Heart left ventricle (tissue), 13 donors: ENCODE data around the gene TYMP.

Experiments used
- POLR2A ChIP-seq, 2 donors: fragments of 450-650 bp; IDR thresholded peaks; one replicate each; pipeline ENCODE4 v1.6.1; 2017; ENCODE audit warnings: antibody characterized with exemption in 2 of 2, mild to moderate bottlenecking in 2 of 2, moderate library complexity in 2 of 2
- TF ChIP-seq, protein P1 (sequence below), 12 donors: fragments of 200-600 bp; sonication (generic) in 4 of 12; IDR thresholded peaks; one replicate each; pipeline versions ENCODE4 v1.5.0 to v1.8.0; 2018 to 2022; ENCODE audit warnings: antibody characterized with exemption in 12 of 12, mild to moderate bottlenecking in 5 of 12
- donor health status: ischemic (EF 13 %, LVEDD 7.1; RV severe dilation, severe dysfunction).
- donor health status: DM: no; HTN: yes; CAD: no.
- donor health status: DM: no; HTN: no; CAD: no.
- donor health status: ischemic (EF 25% LVEDD 6.9; RV normal size, moderate dysfunction).
- donor health status: ischemic (EF 25% LVEDD 5.7; RV mildly dilated, moderate dysfunction).
- donor health status: ischemic (EF 35%, LVEDD 5.7; RV mildly dilated, moderate dysfunction).
- donor health status: nonischemic (EF 11% LVEDD 7.7; RV severe dilation, severe dysfunction).
- donor health status: DM: yes; HTN: yes; CAD: no.
- donor health status: PGD.
- donor health status: ischemic (EF 29% LVEDD 5.4; RV normal size, mild dysfunction).
- donor health status: nonischemic (EF 23%, LVEDD 6.1; RV moderate dilation, normal function).

DNA sequence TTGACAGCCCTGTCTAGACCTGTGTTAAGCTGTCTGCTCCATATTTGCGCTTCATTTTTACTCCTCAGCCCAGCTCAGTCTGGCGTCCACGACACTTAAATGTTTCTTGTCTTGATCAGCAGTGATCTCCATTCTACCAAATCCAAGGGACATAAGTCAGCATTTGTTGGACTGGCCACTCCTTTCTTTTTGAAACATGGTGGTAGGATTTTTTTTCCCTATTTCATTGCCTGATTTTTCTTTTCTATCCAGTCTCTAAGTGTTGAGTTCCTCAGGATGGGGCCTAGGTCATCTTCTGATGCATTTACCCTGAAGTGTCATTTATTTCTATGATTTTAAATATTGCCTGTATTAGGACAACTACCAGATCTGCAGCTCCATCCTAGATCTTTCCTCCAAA is 20.9 kb downstream of the TYMP start:
- TF ChIP-seq, protein P1, sequence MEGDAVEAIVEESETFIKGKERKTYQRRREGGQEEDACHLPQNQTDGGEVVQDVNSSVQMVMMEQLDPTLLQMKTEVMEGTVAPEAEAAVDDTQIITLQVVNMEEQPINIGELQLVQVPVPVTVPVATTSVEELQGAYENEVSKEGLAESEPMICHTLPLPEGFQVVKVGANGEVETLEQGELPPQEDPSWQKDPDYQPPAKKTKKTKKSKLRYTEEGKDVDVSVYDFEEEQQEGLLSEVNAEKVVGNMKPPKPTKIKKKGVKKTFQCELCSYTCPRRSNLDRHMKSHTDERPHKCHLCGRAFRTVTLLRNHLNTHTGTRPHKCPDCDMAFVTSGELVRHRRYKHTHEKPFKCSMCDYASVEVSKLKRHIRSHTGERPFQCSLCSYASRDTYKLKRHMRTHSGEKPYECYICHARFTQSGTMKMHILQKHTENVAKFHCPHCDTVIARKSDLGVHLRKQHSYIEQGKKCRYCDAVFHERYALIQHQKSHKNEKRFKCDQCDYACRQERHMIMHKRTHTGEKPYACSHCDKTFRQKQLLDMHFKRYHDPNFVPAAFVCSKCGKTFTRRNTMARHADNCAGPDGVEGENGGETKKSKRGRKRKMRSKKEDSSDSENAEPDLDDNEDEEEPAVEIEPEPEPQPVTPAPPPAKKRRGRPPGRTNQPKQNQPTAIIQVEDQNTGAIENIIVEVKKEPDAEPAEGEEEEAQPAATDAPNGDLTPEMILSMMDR (IDR thresholded peaks at IDR 0.05): no peak
- no peak for TF ChIP-seq POLR2A (IDR thresholded peaks at IDR 0.05)
